Measurements from ENCODE around the gene NPR2. TPM values are rescaled to one million over a fixed set of nuclear protein-coding genes. Genes with fewer than 3 reads are reported as not detected.

The NPR2 gene
- total RNA-seq, 1 experiment from 2014 or later, result 0.25 TPM

GRCh38 chr9:35858458-35858857 is 67.1 kb downstream of the NPR2 start:
- DNase-seq (ENCODE audit: low spot score), result no peak

Other genes with a start within 250 kb of the NPR2 start
- gene TESK1, start 186.3 kb upstream of the NPR2 start, total RNA-seq (2014; rRNA removed; shearing (Covaris generic)), result 5.4 and 8.0 TPM in 2 replicates
- 0.53 and 1.2 TPM in 2 replicates for gene CD72, start 173.2 kb upstream of the NPR2 start, total RNA-seq (2014; rRNA removed; shearing (Covaris generic))
- not detected in 2 replicates for gene SIT1, start 140.7 kb upstream of the NPR2 start, total RNA-seq (2014; rRNA removed; shearing (Covaris generic))
- gene RMRP, start 133.6 kb upstream of the NPR2 start, total RNA-seq (2014; rRNA removed; shearing (Covaris generic)), result 4,639 and 15,849 TPM in 2 replicates
- 6.3 and 7.9 TPM in 2 replicates for gene CCDC107, start 133.3 kb upstream of the NPR2 start, total RNA-seq (2014; rRNA removed; shearing (Covaris generic))
- 16.9 and 44.9 TPM in 2 replicates for gene ARHGEF39, start 126.4 kb upstream of the NPR2 start, total RNA-seq (2014; rRNA removed; shearing (Covaris generic))
- gene CA9, start 117.7 kb upstream of the NPR2 start, total RNA-seq (2014; rRNA removed; shearing (Covaris generic)), result 1.3 and 2.1 TPM in 2 replicates
- gene TPM2, start 101.7 kb upstream of the NPR2 start, total RNA-seq (2014; rRNA removed; shearing (Covaris generic)), result 2.7 and 3.9 TPM in 2 replicates
- 71.2 and 95.8 TPM in 2 replicates for gene TLN1, start 59.4 kb upstream of the NPR2 start, total RNA-seq (2014; rRNA removed; shearing (Covaris generic))
- 115 and 121 TPM in 2 replicates for gene CREB3, start 58.9 kb upstream of the NPR2 start, total RNA-seq (2014; rRNA removed; shearing (Covaris generic))
- 16.9 and 21.5 TPM in 2 replicates for gene GBA2, start 42.4 kb upstream of the NPR2 start, total RNA-seq (2014; rRNA removed; shearing (Covaris generic))
- gene RGP1, start 42.3 kb upstream of the NPR2 start, total RNA-seq (2014; rRNA removed; shearing (Covaris generic)), result 16.4 and 18.6 TPM in 2 replicates
- not detected in 2 replicates for gene MSMP, start 37.3 kb upstream of the NPR2 start, total RNA-seq (2014; rRNA removed; shearing (Covaris generic))
- gene SPAG8, start 20.7 kb downstream of the NPR2 start, total RNA-seq (2014; rRNA removed; shearing (Covaris generic)), result 0.99 TPM in 2 replicates
- 88.2 and 95.4 TPM in 2 replicates for gene HINT2, start 23.5 kb downstream of the NPR2 start, total RNA-seq (2014; rRNA removed; shearing (Covaris generic))
- not detected in 2 replicates for gene FAM221B, start 37.1 kb downstream of the NPR2 start, total RNA-seq (2014; rRNA removed; shearing (Covaris generic))
- 2.1 and 4.2 TPM in 2 replicates for gene TMEM8B, start 37.6 kb downstream of the NPR2 start, total RNA-seq (2014; rRNA removed; shearing (Covaris generic))
- gene OR13J1, start 78.8 kb downstream of the NPR2 start, total RNA-seq (2014; rRNA removed; shearing (Covaris generic)), result not detected in 2 replicates
- gene HRCT1, start 114.6 kb downstream of the NPR2 start, total RNA-seq (2014; rRNA removed; shearing (Covaris generic)), result 0.41 TPM in 1 of 2 replicates, not detected in the other
- 0.12 and 0.27 TPM in 2 replicates for gene SPAAR, start 117.9 kb downstream of the NPR2 start, total RNA-seq (2014; rRNA removed; shearing (Covaris generic))
- gene OR2S2, start 166.6 kb downstream of the NPR2 start, total RNA-seq (2014; rRNA removed; shearing (Covaris generic)), result not detected in 2 replicates
- gene RECK, start 245.3 kb downstream of the NPR2 start, total RNA-seq (2014; rRNA removed; shearing (Covaris generic)), result 14.3 and 16.7 TPM in 2 replicates

Measured in H4 (cell line).